SK-N-MC (cell line): Measurements from ENCODE around the gene SEC63.
"Not testable (repeated sequence)": the region's sequence is repeated elsewhere in the genome, so short reads cannot be mapped to it uniquely, and the experiment has no call there.

Experiments
- DNase-seq: peaks from one replicate; pipeline ENCODE4 v3.0.0-alpha.2; 2011; ENCODE audit warnings: low read depth, low spot score
- H3K27ac ChIP-seq: fragments of 200-600 bp; sonication (generic); 2 replicates; pipeline ENCODE4 v1.5.1; 2016; ENCODE audit warnings: mixed run types
- H3K36me3 ChIP-seq: fragments of 200-600 bp; sonication (generic); 2 replicates; pipeline ENCODE4 v1.6.1; 2017; ENCODE audit warnings: antibody characterized with exemption, low read length, mixed read lengths; ENCODE audit not compliant: insufficient read depth
- H3K4me3 ChIP-seq: fragments of 200-600 bp; sonication (generic); 2 replicates; pipeline ENCODE4 v1.5.1; 2016
- H3K9ac ChIP-seq: fragments of 200-600 bp; sonication (generic); 2 replicates; pipeline ENCODE4 v1.8.0; 2017; ENCODE audit warnings: mixed run types, mixed read lengths; ENCODE audit not compliant: insufficient read length
- H3K9me3 ChIP-seq: fragments of 200-600 bp; sonication (generic); 2 replicates; pipeline ENCODE4 v1.6.1; 2017; ENCODE audit warnings: low read depth, mild to moderate bottlenecking, antibody characterized with exemption, low read length, moderate library complexity, mixed read lengths
- EZH2 ChIP-seq: fragments of 200-600 bp; sonication (generic); IDR thresholded peaks from one replicate; pipeline ENCODE4 v1.6.1; 2017; ENCODE audit warnings: antibody characterized with exemption
- FOXP2 ChIP-seq: optimal IDR thresholded peaks from 2 replicates; pipeline ENCODE3; 2011; ENCODE audit warnings: mild to moderate bottlenecking, moderate library complexity; ENCODE audit not compliant: insufficient read depth; ENCODE audit errors: extremely low read length, control extremely low read depth
- POLR2AphosphoS5 ChIP-seq: IDR thresholded peaks from 2 replicates; pipeline ENCODE4 v1.6.1; 2012; ENCODE audit warnings: mild to moderate bottlenecking, low read depth, low read length, borderline replicate concordance

Gene SEC63

GRCh38 chr6:107968081-107968480, 10.1 kb upstream of the SEC63 start:
- no peak for TF ChIP-seq FOXP2
- no peak for TF ChIP-seq POLR2AphosphoS5
- no peak for TF ChIP-seq EZH2
- no peak overlapping the region for H3K4me3 ChIP-seq
- H3K9me3 ChIP-seq, result no peaks in the 10 kb centered on the region
- no peak overlapping the region for H3K9ac ChIP-seq
- no peak for DNase-seq
- H3K27ac ChIP-seq, result no peak overlapping the region
- no peaks in the 10 kb centered on the region for H3K36me3 ChIP-seq

- no peaks in the 10 kb centered on the region for H3K9me3 ChIP-seq
- no peak overlapping the region for H3K4me3 ChIP-seq
- no peaks in the 10 kb centered on the region for H3K36me3 ChIP-seq
- H3K27ac ChIP-seq, result no peak overlapping the region
- TF ChIP-seq POLR2AphosphoS5 (no peak), EZH2 (no peak), FOXP2 (no peak)
- H3K9ac ChIP-seq, result no peak overlapping the region
- DNase-seq, result no peak
Measured at GRCh38 chr6:107965746-107966145, 7.7 kb upstream of the SEC63 start.

- H3K4me3 ChIP-seq, result no peak overlapping the region
- H3K27ac ChIP-seq, result no peak overlapping the region
- DNase-seq, result no peak
- H3K36me3 ChIP-seq, result no peaks in the 10 kb centered on the region
- H3K9me3 ChIP-seq, result no peaks in the 10 kb centered on the region
- H3K9ac ChIP-seq, result no peak overlapping the region
- no peak for TF ChIP-seq EZH2
- no peak for TF ChIP-seq POLR2AphosphoS5
- TF ChIP-seq FOXP2, result no peak
Measured at GRCh38 chr6:107962723-107963122, 4.7 kb upstream of the SEC63 start.

GRCh38 chr6:107959392-107959791, 1.4 kb upstream of the SEC63 start:
- Histone ChIP-seq H3K9ac (no peak overlapping the region), H3K36me3 (peaks cover 11% of the 10 kb centered on the region), H3K27ac (no peak overlapping the region), H3K9me3 (no peaks in the 10 kb centered on the region), H3K4me3 (no peak overlapping the region)
- no peak for DNase-seq
- TF ChIP-seq POLR2AphosphoS5, result no peak
- TF ChIP-seq EZH2, result no peak
- TF ChIP-seq FOXP2, result no peak

GRCh38 chr6:107958689-107959362, 818 bp upstream of the SEC63 start:
- H3K27ac ChIP-seq, H3K9me3 ChIP-seq, DNase-seq: not testable (repeated sequence)
- H3K4me3 ChIP-seq, result peak overlapping the region; percentile 80
- peak overlapping the region; percentile 83 for H3K9ac ChIP-seq
- H3K36me3 ChIP-seq, result peaks cover 11% of the 10 kb centered on the region

- Histone ChIP-seq H3K9ac (peak overlapping the region; percentile 87), H3K36me3 (peaks cover 15% of the 10 kb centered on the region), H3K9me3 (no peaks in the 10 kb centered on the region), H3K4me3 (peak overlapping the region; percentile 80), H3K27ac (peak overlapping the region; percentile 96)
- DNase-seq, result no peak
- TF ChIP-seq FOXP2 (no peak), POLR2AphosphoS5 (no peak), EZH2 (no peak)
Measured at GRCh38 chr6:107957308-107957908, 600 bp downstream of the SEC63 start.

GRCh38 chr6:107956586-107957307, 1.3 kb downstream of the SEC63 start:
- Histone ChIP-seq H3K9me3 (no peaks in the 10 kb centered on the region), H3K36me3 (peaks cover 15% of the 10 kb centered on the region), H3K4me3 (peak overlapping the region; percentile 80), H3K9ac (peak overlapping the region; percentile 87), H3K27ac (peak overlapping the region; percentile 96)
- no peak for DNase-seq
- TF ChIP-seq FOXP2 (no peak), POLR2AphosphoS5 (no peak), EZH2 (no peak)

- Histone ChIP-seq H3K27ac (peak overlapping the region; percentile 96), H3K9me3 (no peaks in the 10 kb centered on the region), H3K9ac (peak overlapping the region; percentile 87), H3K36me3 (peaks cover 15% of the 10 kb centered on the region), H3K4me3 (peak overlapping the region; percentile 80)
- DNase-seq, result no peak
- TF ChIP-seq FOXP2 (no peak), POLR2AphosphoS5 (no peak), EZH2 (no peak)
Measured at GRCh38 chr6:107956181-107956580, 1.8 kb downstream of the SEC63 start.

- H3K9me3 ChIP-seq, H3K27ac ChIP-seq, DNase-seq, H3K4me3 ChIP-seq, H3K9ac ChIP-seq: not testable (repeated sequence)
- H3K36me3 ChIP-seq, result peaks cover 17% of the 10 kb centered on the region
Measured at GRCh38 chr6:107953858-107954414, 4.1 kb downstream of the SEC63 start.
